GM21367 (cell line): ENCODE results near the gene SLC39A11.
"Not testable (repeated sequence)": the region's sequence is repeated elsewhere in the genome, so short reads cannot be mapped to it uniquely, and the experiment has no call there.

Experiments
- ATAC-seq: cut with Tn5 transposase; IDR thresholded peaks from one replicate; pipeline ENCODE4 v1.9.1; 2021; ENCODE audit not compliant: unreplicated experiment

Gene SLC39A11

GRCh38 chr17:72771734-72772133 is 320.8 kb downstream of the SLC39A11 start:
- no peak for ATAC-seq

- ATAC-seq: no peak
Observed at GRCh38 chr17:72766761-72767356, 325.6 kb downstream of the SLC39A11 start.

GRCh38 chr17:72765368-72766153 is 326.9 kb downstream of the SLC39A11 start:
- no peak for ATAC-seq

- no peak for ATAC-seq
Observed at GRCh38 chr17:72764632-72765041, 327.9 kb downstream of the SLC39A11 start.

- ATAC-seq: no peak
Observed at GRCh38 chr17:72763981-72764380, 328.5 kb downstream of the SLC39A11 start.

- ATAC-seq: not testable (repeated sequence)
Observed at GRCh38 chr17:72761893-72762575, 330.5 kb downstream of the SLC39A11 start.

- no peak for ATAC-seq
Observed at GRCh38 chr17:72761431-72761830, 331.1 kb downstream of the SLC39A11 start.

- ATAC-seq: no peak
Observed at GRCh38 chr17:72760368-72760767, 332.1 kb downstream of the SLC39A11 start.

GRCh38 chr17:72759301-72759700 is 333.2 kb downstream of the SLC39A11 start:
- ATAC-seq: no peak

GRCh38 chr17:72756256-72756655 is 336.2 kb downstream of the SLC39A11 start:
- ATAC-seq: no peak

- ATAC-seq: no peak
Observed at GRCh38 chr17:72754513-72754912, 338.0 kb downstream of the SLC39A11 start.

GRCh38 chr17:72751746-72752145 is 340.7 kb downstream of the SLC39A11 start:
- no peak for ATAC-seq

- no peak for ATAC-seq
Observed at GRCh38 chr17:72749119-72749572, 343.3 kb downstream of the SLC39A11 start.

- ATAC-seq: no peak
Observed at GRCh38 chr17:72747501-72747900, 345.0 kb downstream of the SLC39A11 start.

GRCh38 chr17:72745241-72745640 is 347.2 kb downstream of the SLC39A11 start:
- ATAC-seq: no peak

GRCh38 chr17:72743037-72743467 is 349.4 kb downstream of the SLC39A11 start:
- ATAC-seq: no peak

- ATAC-seq: no peak
Observed at GRCh38 chr17:72737151-72737690, 355.3 kb downstream of the SLC39A11 start.

- ATAC-seq: no peak
Observed at GRCh38 chr17:72735592-72735991, 356.9 kb downstream of the SLC39A11 start.

GRCh38 chr17:72735048-72735447 is 357.4 kb downstream of the SLC39A11 start:
- no peak for ATAC-seq

- no peak for ATAC-seq
Observed at GRCh38 chr17:72734613-72735012, 357.9 kb downstream of the SLC39A11 start.

- no peak for ATAC-seq
Observed at GRCh38 chr17:72733619-72734282, 358.7 kb downstream of the SLC39A11 start.
